Left hindlimb (tissue), 1 donor: ENCODE results near the gene PLCB1.
"Not testable (repeated sequence)": the region's sequence is repeated elsewhere in the genome, so short reads cannot be mapped to it uniquely, and the experiment has no call there.

ENCODE experiments used
- DNase-seq: peaks from one replicate; pipeline ENCODE4 v3.0.0-alpha.2; 2018

PLCB1 gene

GRCh38 chr20:8344106-8344505 is 212.0 kb downstream of the PLCB1 start:
- DNase-seq, result no peak

- DNase-seq, result no peak
Observed at GRCh38 chr20:8344631-8345030, 212.6 kb downstream of the PLCB1 start.

GRCh38 chr20:8346700-8347270 is 214.7 kb downstream of the PLCB1 start:
- DNase-seq, result no peak

DNA sequence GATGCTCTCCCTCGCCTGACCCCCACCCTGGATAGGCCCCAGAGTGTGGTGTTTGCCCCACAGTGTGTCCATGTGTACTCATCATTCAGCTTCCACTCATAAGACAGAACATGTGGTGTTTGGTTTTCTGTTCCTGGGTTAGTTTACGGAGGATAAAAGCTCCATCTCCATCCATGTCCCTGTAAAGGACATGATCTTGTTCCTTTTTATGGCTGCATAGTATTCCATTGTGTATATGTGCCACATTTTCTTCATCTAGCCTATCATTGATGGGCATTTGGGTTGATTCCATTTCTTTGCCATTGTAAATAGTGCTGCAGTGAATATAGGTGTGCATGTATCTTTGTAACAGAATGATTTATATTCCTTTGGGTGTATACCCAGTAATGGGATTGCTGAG is 218.2 kb downstream of the PLCB1 start:
- DNase-seq, result not testable (repeated sequence)

GRCh38 chr20:8352486-8352885 is 220.4 kb downstream of the PLCB1 start:
- no peak for DNase-seq

- DNase-seq, result no peak
Observed at GRCh38 chr20:8353512-8353911, 221.4 kb downstream of the PLCB1 start.

- no peak for DNase-seq
Observed at GRCh38 chr20:8355453-8355852, 223.4 kb downstream of the PLCB1 start.

- no peak for DNase-seq
Observed at GRCh38 chr20:8356806-8357205, 224.7 kb downstream of the PLCB1 start.

DNA sequence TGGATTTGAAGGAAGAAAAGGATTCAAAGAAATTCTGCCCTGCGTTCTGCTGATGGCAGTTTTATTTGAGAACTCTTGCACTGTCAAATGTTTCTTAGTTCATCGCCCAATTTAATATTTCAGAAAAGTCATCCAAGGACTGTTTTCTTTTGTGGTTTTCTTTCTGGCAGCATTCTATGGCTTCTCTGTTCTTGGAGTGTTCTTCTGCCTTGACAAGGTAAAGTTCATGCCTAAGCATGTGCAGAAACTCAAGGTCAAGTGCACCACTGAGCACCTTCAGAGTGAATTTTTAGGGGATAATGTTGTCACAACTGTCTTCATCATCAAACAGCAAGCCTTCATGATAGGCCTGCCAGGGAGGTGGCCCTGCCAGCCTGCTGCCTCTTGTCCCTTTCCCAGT is 225.6 kb downstream of the PLCB1 start:
- no peak for DNase-seq

DNA sequence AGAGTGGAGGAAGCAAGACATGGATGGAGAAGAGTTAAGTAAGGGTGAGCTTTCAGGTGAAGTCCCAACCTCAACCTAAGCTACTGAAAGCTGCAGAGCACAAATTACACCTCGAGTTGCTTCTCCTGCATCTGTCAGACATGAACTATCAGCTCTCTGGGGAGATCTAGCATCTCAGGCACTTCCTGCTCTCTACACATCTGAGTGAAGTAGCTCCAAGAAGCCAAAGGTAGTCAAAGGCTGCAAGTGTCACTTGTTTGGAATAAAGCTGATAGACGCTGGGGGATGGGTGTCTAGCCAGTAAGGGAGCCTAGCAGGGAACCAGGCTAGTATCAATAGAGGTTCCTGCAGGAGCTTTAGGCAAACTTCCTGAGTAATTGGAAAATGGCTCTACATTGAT is 228.0 kb downstream of the PLCB1 start:
- no peak for DNase-seq

DNA sequence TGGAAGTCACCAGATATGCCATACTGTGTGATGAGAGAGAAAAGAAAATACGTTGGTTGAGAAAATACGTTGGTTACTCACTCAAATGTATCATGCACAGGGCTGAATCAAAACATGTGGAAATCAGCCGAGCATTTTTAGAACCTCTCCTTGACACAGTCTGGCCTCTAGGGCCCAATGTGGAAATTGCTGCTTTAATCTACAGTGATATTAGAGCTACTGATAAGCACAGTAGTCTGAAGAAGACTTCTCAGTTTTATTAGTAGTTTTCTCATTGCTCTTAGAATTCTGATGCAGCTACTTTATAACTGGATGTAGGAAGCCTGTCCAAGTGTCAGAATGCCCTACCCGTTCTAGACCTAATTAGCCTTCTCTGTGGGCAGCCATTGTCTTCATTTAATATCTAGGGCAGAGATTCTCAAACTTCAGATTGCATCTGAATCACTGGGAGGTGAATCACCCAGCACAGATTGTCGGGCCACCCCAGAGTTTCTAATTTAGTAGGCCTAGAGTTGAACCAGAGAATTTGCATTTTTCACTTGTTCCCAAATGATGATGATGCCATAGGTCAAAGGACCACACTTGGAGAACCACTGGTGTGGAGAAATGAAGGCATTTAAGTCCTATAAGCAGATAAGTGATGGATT is 229.1 kb downstream of the PLCB1 start:
- no peak for DNase-seq

DNA sequence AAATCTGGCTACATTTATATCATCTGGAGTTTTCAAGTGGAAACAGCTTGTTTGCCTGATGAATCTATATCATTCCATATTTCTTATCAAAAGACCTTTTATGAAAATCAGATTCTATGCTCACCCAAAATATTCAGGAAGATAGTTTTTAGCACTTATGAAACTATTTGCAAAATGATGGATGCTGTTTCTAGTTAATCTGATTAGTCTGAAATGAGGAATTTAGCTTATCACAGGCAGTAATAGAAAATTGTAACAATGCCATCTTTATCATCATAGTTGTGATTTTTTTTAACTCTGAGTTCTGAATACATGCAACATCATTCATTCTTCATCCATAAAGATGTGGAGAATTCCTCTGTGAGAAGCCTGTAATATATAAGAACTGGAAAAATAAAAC is 229.7 kb downstream of the PLCB1 start:
- no peak for DNase-seq

DNA sequence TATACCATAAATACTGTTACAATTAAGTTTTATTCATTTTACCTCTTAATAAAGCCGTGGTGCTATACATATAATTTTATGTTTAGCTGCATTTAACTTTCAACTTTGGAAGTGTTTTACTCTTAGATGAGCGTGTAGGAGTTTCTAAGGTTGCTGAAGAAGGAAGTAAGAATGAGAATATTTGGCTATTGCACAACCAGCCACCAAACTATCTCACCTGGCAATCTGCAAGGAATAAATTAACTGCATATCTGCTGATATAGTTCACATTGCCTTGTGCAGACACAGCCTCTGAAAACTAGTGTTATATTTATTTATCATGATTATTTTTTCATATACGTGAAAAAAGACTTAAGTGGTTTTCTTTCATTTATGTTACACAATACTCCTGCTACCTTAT is 230.4 kb downstream of the PLCB1 start:
- DNase-seq, result no peak

- DNase-seq, result no peak
Observed at GRCh38 chr20:8363970-8364733, 232.1 kb downstream of the PLCB1 start.

DNA sequence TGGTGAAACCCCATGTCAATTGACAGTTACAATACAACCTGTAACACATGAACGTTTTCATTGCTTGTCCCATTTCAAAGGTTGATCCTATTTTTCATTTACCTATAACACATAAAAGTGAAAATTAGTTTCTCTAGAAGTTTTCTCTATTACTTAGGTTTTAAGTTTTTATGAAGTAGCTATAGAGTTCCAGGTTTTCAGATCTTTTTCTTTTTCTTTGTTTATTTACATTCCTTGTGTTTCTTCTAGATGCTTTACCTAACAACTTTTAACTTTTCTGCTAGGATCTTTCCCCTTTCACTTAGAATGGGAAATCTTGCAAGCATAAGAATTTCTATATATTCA is 232.6 kb downstream of the PLCB1 start:
- no peak for DNase-seq

DNA sequence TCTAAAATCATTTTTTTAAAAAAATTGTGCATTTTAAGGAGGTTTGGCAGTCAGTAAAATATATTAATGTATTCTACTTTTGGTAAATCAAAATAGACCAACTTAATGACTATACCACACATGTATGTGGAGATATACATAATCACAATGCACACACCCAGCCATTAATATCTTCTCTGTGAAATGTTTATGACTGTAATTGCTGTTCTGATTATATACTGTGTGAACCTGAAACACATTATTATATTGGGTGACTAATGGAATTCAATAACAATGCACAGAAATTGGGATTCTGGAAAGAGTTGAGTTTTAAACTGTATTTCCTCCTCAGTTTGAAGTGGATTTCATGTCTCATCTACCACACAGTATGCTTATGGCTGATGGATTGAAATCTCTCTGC is 233.6 kb downstream of the PLCB1 start:
- no peak for DNase-seq

GRCh38 chr20:8366303-8366923 is 234.3 kb downstream of the PLCB1 start:
- DNase-seq, result no peak

DNA sequence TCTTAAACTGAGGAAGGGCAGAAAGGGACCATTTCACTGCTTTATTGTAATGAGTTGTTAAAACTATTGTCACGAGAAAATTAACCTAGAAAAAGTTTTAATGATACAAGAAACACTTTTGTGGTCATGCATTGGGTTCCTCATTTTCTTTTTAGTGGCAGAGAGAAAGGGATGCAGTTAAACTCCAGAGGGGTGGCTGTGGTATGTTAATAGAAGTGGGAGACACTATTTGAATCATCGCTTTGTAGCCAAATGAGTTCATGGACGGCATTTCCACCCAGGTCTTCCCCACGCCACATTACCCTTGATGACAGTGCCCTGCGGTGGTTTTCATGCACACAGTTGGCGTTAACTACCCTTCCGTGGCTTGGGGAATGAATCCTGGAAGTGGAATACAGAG is 235.6 kb downstream of the PLCB1 start:
- no peak for DNase-seq

DNA sequence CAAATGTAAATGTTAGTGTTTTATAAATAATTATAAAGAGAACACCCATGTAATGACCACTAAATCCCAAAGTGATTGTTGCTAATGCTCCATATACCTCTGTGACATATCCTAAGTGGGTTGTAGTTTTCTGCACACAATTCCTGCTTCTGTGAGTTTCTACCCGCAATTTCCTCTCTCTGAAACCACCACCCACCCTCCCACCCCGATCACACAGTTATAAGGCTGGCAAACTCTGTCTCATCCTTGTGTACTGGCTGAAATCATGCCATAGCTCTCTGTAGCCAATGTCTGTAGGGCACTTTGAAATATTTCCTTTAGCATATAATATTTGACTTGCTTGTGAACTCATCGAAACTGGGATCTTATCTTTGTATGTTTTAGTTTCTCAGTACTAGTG is 236.6 kb downstream of the PLCB1 start:
- no peak for DNase-seq

DNA sequence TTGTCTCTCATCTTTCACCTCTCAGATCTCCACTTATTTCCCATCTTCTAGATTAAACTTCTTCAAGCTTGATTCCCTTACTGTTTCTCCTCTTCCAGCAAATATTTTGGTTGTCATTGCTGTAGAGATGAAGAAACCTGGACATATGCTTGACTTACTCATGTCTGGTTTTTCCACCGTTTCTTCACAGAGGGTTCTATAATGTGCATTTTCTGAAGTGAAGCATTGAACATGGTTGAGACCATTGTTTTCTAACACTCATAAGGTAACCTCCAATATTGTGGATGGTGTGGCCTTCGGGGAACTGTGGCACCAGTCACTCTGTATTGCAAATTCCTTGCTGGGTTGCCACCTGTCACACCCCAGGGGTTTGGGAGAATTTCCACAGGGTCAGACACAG is 237.2 kb downstream of the PLCB1 start:
- no peak for DNase-seq

- DNase-seq, result no peak
Observed at GRCh38 chr20:8370774-8371173, 238.7 kb downstream of the PLCB1 start.

GRCh38 chr20:8372824-8373380 is 240.8 kb downstream of the PLCB1 start:
- no peak for DNase-seq

DNA sequence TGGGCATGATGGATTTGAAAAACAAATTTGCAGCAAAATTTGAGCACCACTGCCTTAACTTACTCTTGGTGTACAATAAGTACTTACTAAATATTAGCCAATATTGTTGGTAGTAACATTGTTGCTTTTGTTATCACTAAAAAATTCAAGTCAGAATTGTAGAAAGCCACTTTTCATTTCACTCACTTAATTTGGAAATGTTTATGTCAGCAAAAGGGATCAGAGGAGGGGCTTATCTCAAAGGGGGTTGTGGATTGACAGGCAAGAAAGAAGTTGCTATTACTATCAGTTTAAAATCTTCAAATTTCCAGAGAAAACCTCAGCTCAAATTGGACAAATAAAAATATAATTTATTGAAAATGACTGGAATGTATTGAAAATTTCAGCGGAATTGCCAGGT is 241.5 kb downstream of the PLCB1 start:
- no peak for DNase-seq

DNA sequence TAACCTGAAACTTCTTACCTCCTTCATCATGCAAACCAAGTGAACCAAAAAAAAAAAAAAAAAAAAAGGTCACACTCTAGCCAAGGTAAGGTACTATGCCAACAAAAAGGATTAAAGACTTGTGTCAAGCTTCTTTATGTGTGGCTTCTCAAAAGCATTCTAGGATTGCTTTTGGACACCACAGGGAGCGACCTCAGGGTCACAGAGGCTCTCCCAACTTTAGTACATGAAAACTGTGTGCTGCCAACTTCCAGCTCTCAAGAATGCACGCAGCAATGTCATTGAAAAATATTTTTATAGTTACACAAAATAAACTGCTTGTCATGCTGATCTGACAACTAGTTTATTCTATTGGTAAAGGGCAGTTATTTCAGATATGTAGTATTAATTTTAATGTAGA is 243.8 kb downstream of the PLCB1 start:
- no peak for DNase-seq
